PC-9 (cell line): ENCODE results near the gene ZSCAN1. TPM values are rescaled to one million over a fixed set of nuclear protein-coding genes. Genes with fewer than 3 reads are reported as not detected.

Experiments
- BruUV-seq: library from RNA; stranded (reverse); fragments of 400-500 nt; replicated peaks from 2 replicates; lab custom pipeline; 2021; lab: Mats Ljungman, UMichigan
- CTCF ChIA-PET: fragments of 300-600 bp; sonication (Branson Sonifier 250); formaldehyde crosslinking; loops from one replicate; lab custom pipeline; 2022; ENCODE audit warnings: antibody characterized with exemption; lab: Charles Lee
- POLR2A ChIA-PET: fragments of 300-600 bp; sonication (Branson Sonifier 250); formaldehyde crosslinking; loops from one replicate; lab custom pipeline; 2022; ENCODE audit warnings: antibody characterized with exemption; ENCODE audit not compliant: unreplicated experiment; lab: Charles Lee
- DNase-seq, 2 experiments: peaks; one replicate each; pipeline versions ENCODE4 v3.0.0 to v3.0.0-alpha.2; 2015 to 2022; ENCODE audit warnings: mixed read lengths in 1 of 2
- H2AFZ ChIP-seq: fragments of 200-600 bp; sonication (generic); 2 replicates; pipeline ENCODE4 v1.8.1; 2017; ENCODE audit warnings: antibody characterized with exemption
- H3F3A ChIP-seq: fragments of 200-600 bp; sonication (generic); 2 replicates; pipeline ENCODE4 v1.8.1; 2017; ENCODE audit warnings: antibody characterized with exemption, mild to moderate bottlenecking, low read depth; ENCODE audit not compliant: insufficient read depth
- H3K27ac ChIP-seq: fragments of 200-600 bp; sonication (generic); 2 replicates; pipeline ENCODE4 v1.6.1; 2016; ENCODE audit warnings: mixed run types
- H3K27me3 ChIP-seq: fragments of 200-600 bp; sonication (generic); 2 replicates; pipeline ENCODE4 v1.6.1; 2016; ENCODE audit warnings: low read depth, mixed run types; ENCODE audit not compliant: insufficient read depth
- H3K36me3 ChIP-seq: fragments of 200-600 bp; sonication (generic); 2 replicates; pipeline ENCODE4 v1.6.1; 2016; ENCODE audit warnings: low read depth, mixed run types
- H3K4me1 ChIP-seq: fragments of 200-600 bp; sonication (generic); replicated peaks from 2 replicates; pipeline ENCODE4 v1.6.1; 2016; ENCODE audit warnings: mixed run types; ENCODE audit not compliant: insufficient read depth
- H3K4me2 ChIP-seq: fragments of 200-600 bp; sonication (generic); 2 replicates; pipeline ENCODE4 v1.6.1; 2017; ENCODE audit warnings: mixed run types
- H3K4me3 ChIP-seq: fragments of 200-600 bp; sonication (generic); 2 replicates; pipeline ENCODE4 v1.6.1; 2016; ENCODE audit warnings: mixed run types
- H3K79me2 ChIP-seq: fragments of 200-600 bp; sonication (generic); 2 replicates; pipeline ENCODE4 v1.6.1; 2017; ENCODE audit warnings: low read depth, mixed run types
- H3K9me2 ChIP-seq: fragments of 200-600 bp; sonication (generic); 2 replicates; pipeline ENCODE4 v1.8.1; 2017; ENCODE audit warnings: mild to moderate bottlenecking; ENCODE audit not compliant: insufficient read depth
- H3K9me3 ChIP-seq: fragments of 200-600 bp; sonication (generic); 2 replicates; pipeline ENCODE4 v1.8.1; 2016; ENCODE audit warnings: low read depth; ENCODE audit not compliant: insufficient read depth
- H4K20me1 ChIP-seq: fragments of 200-600 bp; sonication (generic); 2 replicates; pipeline ENCODE4 v1.8.1; 2017; ENCODE audit not compliant: insufficient read depth
- CTCF ChIP-seq: fragments of 200-600 bp; sonication (generic); conservative IDR thresholded peaks from 2 replicates; pipeline ENCODE4 v1.6.1; 2017; ENCODE audit warnings: mixed run types, antibody characterized with exemption, mild to moderate bottlenecking, moderate library complexity
- EZH2 ChIP-seq: fragments of 200-600 bp; sonication (generic); IDR thresholded peaks from 2 replicates; pipeline ENCODE4 v1.8.0; 2017; ENCODE audit warnings: antibody characterized with exemption, low read depth
- intact Hi-C: fragments of 100-400 bp; cut with micrococcal nuclease; formaldehyde crosslinking; loops from one replicate; pipeline ENCODE4 v1.10.0; 2022; ENCODE audit not compliant: unreplicated experiment
- total RNA-seq: library from RNA; stranded (reverse); gene quantifications from 2 replicates; pipeline ENCODE4 v1.2.3, GENCODE V29; 2021

The ZSCAN1 gene
- total RNA-seq, 1 experiment from 2014 or later = not detected

GRCh38 chr19:58063712-58064111 lies 29.9 kb downstream of the ZSCAN1 start:
- Histone ChIP-seq H2AFZ (no peak overlapping the region), H3K36me3 (no peaks in the 10 kb centered on the region), H3K4me1 (no peaks in the 10 kb centered on the region), H3K4me3 (no peak overlapping the region), H3K9me2 (no peaks in the 10 kb centered on the region), H3K27me3 (no peaks in the 10 kb centered on the region), H4K20me1 (no peaks in the 10 kb centered on the region), H3F3A (no peaks in the 10 kb centered on the region), H3K9me3 (peaks cover 22% of the 10 kb centered on the region), H3K79me2 (no peaks in the 10 kb centered on the region), H3K27ac (no peak overlapping the region), H3K4me2 (no peak overlapping the region)
- TF ChIP-seq EZH2 = no peak
- TF ChIP-seq CTCF = no peak
- no TSS peak for BruUV-seq
- intact Hi-C loops = no loop called here
- no peak for DNase-seq
- POLR2A ChIA-PET = no interaction called here
- CTCF ChIA-PET = no interaction called here

- no TSS peak for BruUV-seq
- H3K4me1 ChIP-seq = no peaks in the 10 kb centered on the region
- peaks cover 11% of the 10 kb centered on the region for H3K9me3 ChIP-seq
- intact Hi-C loops = no loop called here
- H4K20me1 ChIP-seq = no peaks in the 10 kb centered on the region
- H3K4me3 ChIP-seq = no peak overlapping the region
- no peaks in the 10 kb centered on the region for H3F3A ChIP-seq
- H3K4me2 ChIP-seq = no peak overlapping the region
- ChIA-PET CTCF (no interaction called here), POLR2A (no interaction called here)
- DNase-seq = no peak
- no peaks in the 10 kb centered on the region for H3K79me2 ChIP-seq
- H3K27ac ChIP-seq = no peak overlapping the region
- no peaks in the 10 kb centered on the region for H3K9me2 ChIP-seq
- no peaks in the 10 kb centered on the region for H3K36me3 ChIP-seq
- H2AFZ ChIP-seq = no peak overlapping the region
- no peaks in the 10 kb centered on the region for H3K27me3 ChIP-seq
- TF ChIP-seq CTCF (no peak), EZH2 (no peak)
These were observed 33.6 kb downstream of the ZSCAN1 start for GRCh38 chr19:58067240-58067912.

GRCh38 chr19:58079792-58080191 lies 46.0 kb downstream of the ZSCAN1 start:
- intact Hi-C loops = no loop called here
- no peaks in the 10 kb centered on the region for H3K9me2 ChIP-seq
- H2AFZ ChIP-seq = no peak overlapping the region
- no peak for DNase-seq
- no peak overlapping the region for H3K27ac ChIP-seq
- ChIA-PET CTCF (no interaction called here), POLR2A (no interaction called here)
- no peaks in the 10 kb centered on the region for H3K4me1 ChIP-seq
- no peak overlapping the region for H3K4me3 ChIP-seq
- no peaks in the 10 kb centered on the region for H3F3A ChIP-seq
- H3K27me3 ChIP-seq = peaks cover 25% of the 10 kb centered on the region; the same call in 1 of the 2 replicates
- H4K20me1 ChIP-seq = no peaks in the 10 kb centered on the region
- H3K9me3 ChIP-seq = peaks cover 16% of the 10 kb centered on the region
- H3K36me3 ChIP-seq = no peaks in the 10 kb centered on the region
- no peaks in the 10 kb centered on the region for H3K79me2 ChIP-seq
- H3K4me2 ChIP-seq = no peak overlapping the region
- TF ChIP-seq EZH2 (no peak), CTCF (no peak)
- no TSS peak for BruUV-seq
